Astrocyte of the cerebellum (primary cell): Measurements from ENCODE around the gene CSRP1.

Experiments
- DNase-seq: peaks from one replicate; pipeline ENCODE4 v3.0.0-alpha.2; 2011; ENCODE audit warnings: low read depth
- H3K4me3 ChIP-seq: 2 replicates; pipeline ENCODE4 v1.5.1; 2011; ENCODE audit warnings: mild to moderate bottlenecking, low read depth, low read length, moderate library complexity
- in situ Hi-C: cut with HindIII; loops from 2 replicates; pipeline ENCODE4 v1.10.0; 2017; ENCODE audit warnings: low sequenced_read_pairs
- TF ChIP-seq, protein P1 (sequence below): IDR thresholded peaks from 2 replicates; pipeline ENCODE4 v1.5.1; 2012; ENCODE audit warnings: low read length, low read depth, moderate library complexity, mild to moderate bottlenecking; ENCODE audit errors: missing control alignments

Gene CSRP1

DNA sequence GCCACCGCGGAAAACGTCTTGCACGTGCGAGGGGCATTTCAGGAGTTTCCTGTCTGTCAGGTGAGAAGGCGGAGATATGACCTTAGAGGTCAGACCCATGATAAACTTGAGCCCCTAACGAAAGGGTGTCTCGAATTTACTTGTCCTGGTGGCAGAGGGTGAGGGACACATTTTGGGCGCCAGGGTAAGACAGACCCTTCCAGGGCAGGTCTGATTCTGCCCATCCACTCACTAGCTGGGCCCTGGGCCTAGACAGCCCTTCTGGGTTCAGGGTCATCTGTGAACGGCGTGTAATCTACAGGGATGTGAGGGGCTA is 395 bp upstream of the CSRP1 start:
- in situ Hi-C loops = no loop called here
- H3K4me3 ChIP-seq = peak overlapping the region; percentile 75
- TF ChIP-seq, protein P1, sequence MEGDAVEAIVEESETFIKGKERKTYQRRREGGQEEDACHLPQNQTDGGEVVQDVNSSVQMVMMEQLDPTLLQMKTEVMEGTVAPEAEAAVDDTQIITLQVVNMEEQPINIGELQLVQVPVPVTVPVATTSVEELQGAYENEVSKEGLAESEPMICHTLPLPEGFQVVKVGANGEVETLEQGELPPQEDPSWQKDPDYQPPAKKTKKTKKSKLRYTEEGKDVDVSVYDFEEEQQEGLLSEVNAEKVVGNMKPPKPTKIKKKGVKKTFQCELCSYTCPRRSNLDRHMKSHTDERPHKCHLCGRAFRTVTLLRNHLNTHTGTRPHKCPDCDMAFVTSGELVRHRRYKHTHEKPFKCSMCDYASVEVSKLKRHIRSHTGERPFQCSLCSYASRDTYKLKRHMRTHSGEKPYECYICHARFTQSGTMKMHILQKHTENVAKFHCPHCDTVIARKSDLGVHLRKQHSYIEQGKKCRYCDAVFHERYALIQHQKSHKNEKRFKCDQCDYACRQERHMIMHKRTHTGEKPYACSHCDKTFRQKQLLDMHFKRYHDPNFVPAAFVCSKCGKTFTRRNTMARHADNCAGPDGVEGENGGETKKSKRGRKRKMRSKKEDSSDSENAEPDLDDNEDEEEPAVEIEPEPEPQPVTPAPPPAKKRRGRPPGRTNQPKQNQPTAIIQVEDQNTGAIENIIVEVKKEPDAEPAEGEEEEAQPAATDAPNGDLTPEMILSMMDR = no peak
- no peak for DNase-seq

DNA sequence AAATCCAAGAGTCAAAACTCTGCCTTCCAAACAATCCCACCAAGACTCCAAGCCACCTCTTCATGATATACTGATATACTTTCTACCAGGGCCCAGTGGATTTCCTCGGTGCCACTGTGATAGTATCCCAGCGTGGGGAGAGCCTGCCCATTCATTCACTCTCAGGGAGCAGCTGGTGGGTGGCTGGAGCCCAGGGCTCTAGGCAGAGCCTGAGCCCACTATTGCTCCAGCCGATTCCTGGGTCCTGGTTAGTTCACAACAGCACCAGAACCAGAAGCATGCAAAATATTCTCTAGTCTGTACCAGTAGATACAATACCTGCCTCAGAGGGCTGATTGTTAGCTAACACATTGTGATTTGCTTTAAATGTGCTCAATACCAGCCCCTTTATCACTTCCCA is 831 bp downstream of the CSRP1 start:
- TF ChIP-seq, protein P1 = no peak
- DNase-seq = no peak
- in situ Hi-C loops = no loop called here

DNA sequence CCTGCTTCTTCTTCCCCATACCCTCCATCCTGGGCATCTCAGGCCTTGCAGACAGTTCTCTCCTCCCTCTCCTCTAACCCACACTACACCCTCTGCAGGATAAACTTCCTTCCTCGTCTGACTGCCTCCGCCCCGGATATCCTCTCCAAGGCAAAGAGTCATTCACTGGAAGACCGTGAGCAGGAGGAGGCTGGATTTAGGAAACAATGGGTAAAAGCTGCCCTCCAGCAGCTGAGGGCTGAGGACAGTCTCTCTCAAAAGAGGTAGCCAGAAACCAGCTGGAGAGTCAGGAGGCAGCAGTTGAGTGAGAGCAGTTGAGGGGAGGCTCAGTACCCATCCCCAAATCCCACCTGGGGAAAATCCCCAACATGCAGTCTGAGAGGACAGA is 1.4 kb downstream of the CSRP1 start:
- in situ Hi-C loops = no loop called here
- H3K4me3 ChIP-seq = peak overlapping the region; percentile 75
- TF ChIP-seq, protein P1 = no peak
- no peak for DNase-seq

More for the DNA sequence above, 831 bp downstream of the CSRP1 start:
- H3K4me3 ChIP-seq = peak overlapping the region; percentile 75

DNA sequence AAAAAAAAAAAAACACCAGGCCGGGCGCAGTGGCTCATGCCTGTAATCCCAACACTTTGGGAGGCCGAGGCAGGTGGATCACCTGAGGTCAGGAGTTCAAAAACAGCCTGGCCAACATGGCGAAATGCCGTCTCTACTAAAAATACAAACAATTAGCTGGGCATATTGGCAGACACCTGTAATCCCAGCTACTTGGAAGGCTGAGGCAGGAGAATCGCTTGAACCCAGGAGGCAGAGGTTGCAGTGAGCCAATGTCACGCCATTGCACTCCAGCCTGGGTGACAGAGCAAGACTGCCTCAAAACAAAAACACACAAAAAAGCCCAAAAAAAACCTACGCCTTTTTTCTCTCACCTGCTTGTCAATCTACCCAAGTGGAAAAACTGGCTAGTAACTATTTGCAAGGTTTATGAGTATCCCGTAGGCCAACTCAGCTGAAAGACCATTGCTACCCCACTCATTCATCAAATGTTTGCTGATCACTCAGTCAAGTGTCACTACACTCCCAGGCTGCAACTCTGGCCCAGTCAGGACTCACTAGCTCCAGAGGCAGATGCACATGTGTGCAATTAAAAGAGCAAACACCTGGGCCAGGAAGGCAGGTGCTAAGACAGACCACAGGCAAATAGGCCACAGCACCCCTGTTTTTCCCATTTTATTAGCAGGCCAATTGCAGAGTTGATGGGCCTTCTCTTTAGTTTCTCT is 2.0 kb downstream of the CSRP1 start:
- in situ Hi-C loops = no loop called here
- H3K4me3 ChIP-seq = peak overlapping the region; percentile 75
- DNase-seq = no peak
- TF ChIP-seq, protein P1 = no peak

DNA sequence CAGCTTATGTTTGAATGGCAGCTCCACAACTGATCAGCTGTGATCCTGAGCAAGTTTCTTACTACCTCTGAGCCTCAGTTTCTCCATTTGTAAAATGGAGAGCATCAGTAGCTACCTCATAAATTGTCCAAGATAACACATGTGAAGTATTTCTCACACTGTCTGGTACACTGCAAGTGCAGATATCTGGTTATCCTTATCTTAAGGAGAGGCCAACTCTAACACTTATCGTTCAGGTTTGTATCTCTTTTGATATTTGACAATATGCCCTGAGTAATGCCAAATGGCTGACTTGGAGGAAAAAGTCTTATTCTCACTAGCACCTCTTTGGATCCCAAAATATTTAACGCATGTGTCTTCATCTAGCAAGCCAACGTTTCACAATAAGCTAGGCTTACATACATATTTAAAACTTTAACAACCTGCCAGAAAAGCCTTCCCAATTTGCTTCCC is 2.7 kb downstream of the CSRP1 start:
- in situ Hi-C loops = no loop called here
- peak overlapping the region; percentile 75 for H3K4me3 ChIP-seq
- TF ChIP-seq, protein P1 = no peak

DNA sequence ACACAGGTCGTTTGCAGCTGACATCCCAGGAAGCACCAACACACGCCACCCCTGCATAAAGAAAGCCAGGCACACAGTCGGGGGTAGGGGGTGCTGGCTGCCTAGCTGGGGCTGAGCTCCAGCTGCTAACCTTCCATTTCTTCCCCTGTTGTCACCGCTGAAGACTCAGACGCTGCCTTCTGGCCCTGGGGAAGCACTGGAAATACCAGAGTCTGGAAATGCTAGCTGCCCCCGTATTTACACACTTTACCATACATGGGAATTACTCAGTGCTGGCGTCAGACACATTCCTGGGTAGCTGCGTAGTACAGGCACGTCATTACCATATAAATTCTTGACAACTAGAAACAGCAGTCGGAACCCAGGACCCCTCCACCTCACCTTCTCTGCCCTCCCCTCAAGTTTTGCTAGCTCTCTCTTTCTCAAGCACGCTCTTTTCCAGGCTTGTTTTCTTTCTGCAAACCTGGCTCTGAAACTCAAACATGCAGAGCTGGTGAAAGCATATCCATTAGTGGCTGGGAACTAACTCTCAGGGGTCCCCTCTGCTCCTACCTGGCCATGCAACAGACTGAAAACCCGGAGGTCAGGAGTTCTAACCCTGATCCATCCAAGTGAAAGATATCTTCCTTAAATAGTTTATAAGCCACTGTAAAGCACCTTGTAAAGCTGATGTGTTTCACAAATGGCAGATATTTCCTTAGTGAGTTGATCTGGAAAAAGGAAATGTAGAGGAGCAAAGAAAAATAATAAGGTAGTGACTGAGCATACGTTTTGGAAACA is 3.3 kb downstream of the CSRP1 start:
- peak; percentile 97 for DNase-seq
- in situ Hi-C loops = no loop called here
- TF ChIP-seq, protein P1 = no peak
- peak overlapping the region; percentile 75 for H3K4me3 ChIP-seq

More for the DNA sequence above, 2.7 kb downstream of the CSRP1 start:
- no peak for DNase-seq
